Activated CD8-positive, alpha-beta memory T cell treated with anti-CD3 and anti-CD28 coated beads, Interleukin-2, amount 50 U/mL, for 24 hours (primary cell): Measurements from ENCODE around the gene AIDA.

Experiments used
- DNase-seq: peaks from one replicate; pipeline ENCODE4 v3.0.0-alpha.2; 2020; ENCODE audit errors: extremely low read depth

Gene AIDA

DNA sequence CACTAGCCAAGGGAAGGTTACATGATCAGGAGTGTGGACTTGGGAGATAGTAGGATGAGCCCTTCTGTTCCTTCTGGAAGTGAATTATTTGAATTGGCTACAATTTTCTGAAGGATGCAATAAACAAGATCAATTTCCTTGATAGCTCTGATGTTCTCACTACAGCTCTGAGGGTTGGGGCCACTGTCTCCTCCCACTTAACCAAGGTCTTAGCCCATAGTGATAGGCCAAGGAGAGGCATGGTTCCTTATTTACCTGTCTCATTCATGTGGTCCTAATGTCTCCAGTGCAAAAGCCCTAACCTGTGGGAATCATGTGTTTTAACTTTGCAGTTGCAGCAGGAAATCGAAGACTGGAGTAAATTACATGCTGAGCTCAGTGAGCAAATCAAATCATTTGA is 59.6 kb downstream of the AIDA start:
- DNase-seq: no peak

DNA sequence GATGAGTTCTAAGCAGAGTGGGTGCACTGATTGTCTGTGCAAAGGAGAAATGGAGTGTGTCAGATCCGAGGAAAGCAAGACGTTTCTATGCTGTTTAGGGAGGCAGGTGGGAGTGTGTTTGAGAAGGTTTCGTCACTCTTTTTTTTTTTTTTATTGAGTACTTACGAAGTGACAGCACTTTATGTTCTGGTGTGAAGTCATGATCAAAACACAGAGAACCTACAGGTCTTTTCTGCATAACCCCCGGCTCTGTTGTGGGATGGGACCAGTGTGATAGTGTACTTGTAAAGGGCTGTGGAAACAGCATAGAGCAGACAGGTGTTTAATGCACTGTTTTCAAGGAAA is 67.7 kb downstream of the AIDA start:
- no peak for DNase-seq

DNA sequence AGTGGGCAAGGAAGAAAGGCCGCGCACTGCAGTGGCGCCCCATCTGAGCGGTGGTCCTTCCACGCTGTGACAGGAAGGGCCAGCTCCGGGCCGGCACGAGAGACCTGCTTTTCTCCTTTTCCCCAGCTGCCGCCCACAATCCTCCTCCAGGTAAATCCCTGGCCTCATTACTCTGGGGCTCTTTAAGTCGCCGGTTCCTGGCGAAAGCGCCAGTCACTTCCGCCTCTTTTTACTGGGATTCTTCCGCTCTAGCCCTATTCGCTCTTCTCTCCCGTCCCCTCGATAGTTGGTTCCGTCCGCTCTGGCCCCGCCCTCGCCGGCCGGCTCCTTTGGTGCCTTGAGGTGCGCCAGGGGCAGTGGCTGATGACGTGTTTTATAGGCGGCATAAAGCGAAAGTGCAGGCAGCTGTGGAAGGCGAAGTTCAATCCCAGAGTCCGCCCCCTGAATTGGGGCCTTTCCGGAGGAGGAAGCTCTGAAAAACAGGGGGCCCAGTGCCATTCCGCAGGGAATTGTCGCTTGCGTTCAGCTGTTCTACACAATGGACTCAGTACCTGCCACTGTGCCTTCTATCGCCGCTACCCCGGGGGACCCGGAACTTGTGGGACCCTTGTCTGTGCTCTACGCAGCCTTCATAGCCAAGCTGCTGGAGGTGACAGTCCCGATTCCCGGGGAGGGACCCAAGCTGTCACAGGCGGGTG is 68.2 kb downstream of the AIDA start:
- DNase-seq: peak; percentile 91

DNA sequence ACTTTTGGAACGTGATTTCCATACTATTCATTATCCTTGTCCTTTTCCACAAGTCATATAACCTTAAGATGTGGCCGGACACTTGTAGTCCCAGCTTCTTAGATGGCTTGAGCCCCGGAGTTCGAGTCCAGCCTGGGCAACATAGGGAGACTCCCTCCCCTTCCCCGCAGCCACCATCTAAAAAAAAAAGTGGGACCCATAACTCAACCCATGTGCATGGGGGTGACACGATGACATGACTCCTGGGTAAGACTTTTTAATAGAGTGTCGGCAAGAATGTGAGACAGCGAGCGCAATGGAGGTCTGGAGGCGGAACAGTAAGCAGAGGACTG is 68.7 kb downstream of the AIDA start:
- DNase-seq: no peak

DNA sequence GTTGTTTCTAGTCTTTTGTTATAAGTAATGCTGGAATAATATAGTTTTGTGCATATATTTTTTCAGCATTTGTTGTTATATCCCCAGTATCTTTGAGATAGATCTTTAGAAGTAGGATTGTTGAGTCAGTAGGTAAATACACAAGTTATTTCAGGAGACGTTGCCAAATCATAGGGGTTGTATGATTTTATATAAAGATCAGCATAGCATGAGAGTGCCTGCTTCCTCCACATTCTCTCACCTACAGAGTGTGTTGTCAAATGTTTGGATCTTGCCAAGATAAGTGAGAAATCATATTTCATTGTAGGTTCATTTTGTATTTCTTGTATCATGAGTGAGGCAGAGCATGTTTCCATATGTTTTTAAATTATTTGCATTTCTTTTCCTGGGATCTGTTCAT is 69.8 kb downstream of the AIDA start:
- DNase-seq: no peak

DNA sequence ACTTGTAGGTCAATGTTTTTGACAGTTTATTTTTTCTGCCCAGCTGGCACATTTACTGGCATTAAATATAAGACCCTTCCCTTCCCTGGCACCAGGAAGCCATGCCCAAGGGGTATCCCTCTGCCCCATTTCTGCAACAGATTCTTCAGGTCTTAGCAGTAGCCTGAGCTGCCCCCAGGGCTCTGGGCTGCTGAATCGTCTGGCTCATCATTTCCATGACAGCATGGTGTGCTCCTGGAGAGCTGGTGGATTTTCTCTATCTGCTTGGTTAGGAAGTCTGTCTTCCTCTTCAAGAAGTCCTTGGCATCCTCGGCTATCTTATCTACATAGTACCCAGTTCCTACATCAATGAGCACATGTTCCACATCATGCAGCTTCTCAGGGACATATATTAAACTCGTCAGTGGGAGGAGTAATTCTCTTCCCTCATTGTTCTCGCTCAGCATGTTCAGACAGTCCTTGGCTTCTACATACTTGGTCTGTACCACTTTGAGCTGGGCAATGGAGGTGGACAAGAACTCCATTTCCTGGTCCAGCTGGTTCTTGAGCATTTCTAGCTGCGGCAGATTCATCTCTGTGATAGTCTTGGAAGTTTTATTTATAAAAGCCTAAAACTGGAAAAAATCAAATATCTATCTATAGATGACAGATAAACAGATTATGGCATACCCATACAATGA is 70.9 kb downstream of the AIDA start:
- no peak for DNase-seq

DNA sequence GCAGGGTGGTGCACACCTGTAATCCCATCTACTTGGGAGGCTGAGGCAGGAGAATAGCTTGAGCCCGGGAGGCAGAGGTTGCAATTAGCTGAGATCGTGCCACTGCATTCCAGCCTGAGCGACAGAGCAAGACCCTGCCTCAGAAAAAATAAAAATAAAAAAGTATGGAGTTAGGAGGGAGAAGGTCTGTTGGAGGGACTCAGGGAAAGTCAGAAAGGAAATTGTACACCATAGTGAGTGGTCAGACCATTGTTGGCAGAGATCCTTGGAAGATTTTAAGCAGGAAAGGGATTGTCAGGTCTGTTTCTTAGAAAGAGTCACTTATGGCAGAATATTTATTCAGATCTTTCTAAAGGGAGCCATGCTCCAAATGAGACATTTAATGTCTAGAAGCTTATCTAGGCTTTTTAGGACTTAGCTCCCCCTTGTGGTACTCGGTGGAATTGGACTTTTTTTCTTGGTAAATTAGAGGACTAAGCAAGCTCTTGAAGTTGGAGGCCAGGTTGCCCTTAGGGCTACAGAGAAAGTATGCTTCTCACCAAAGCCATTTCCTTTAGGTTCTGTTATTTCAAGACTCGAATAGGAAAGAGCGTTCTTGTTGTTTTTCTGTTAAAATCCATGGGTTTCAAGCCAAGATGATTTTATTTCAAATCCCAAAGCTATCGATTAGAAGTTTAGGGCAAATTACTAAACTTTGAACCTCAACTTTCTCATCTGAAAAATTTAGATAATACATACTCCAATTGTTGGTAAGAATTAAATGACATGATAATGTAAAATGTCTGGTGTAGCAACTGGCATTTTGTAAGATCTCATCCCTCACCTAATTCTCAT is 77.9 kb downstream of the AIDA start:
- no peak for DNase-seq

DNA sequence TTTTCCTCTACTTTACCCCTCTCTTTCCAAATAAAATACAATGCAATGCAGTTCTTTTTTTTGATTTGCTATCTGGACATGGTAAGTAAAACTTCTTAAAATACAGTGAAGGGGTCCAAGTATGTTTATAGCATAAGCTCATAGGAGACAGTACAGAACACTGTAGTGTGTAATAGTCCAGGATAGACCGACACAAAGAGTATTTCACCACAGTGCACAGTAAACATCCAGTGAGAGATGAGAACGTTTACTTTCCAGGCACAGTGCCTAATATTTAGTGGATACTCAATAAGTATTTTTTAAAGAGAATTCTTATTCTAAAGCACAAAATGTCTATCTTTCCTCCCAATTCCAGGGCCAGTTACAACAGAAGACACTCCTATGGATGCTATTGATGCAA is 79.5 kb downstream of the AIDA start:
- DNase-seq: no peak

- DNase-seq: no peak
Observed at GRCh38 chr1:222631611-222632208, 80.6 kb downstream of the AIDA start.

GRCh38 chr1:222629921-222630535 is 82.3 kb downstream of the AIDA start:
- no peak for DNase-seq

DNA sequence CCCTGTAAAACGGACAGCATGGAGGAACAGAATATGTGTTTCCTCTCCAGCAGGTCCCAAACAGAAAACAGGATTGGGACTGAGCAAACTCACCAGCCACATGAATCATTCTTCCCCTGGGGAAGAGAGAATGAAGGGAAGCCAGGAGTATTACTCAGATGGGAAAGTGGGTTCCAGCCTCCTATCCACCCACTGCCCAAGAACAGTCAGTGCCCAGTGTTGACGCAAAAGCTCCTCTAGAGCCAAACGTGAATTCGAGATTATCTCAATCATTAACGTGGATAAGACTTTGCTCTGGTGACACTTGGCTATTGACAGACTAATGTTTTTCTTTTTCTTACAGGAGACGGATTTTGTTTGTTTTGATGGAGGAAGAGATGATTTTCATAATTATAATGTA is 85.1 kb downstream of the AIDA start:
- no peak for DNase-seq

GRCh38 chr1:222624214-222624613 is 88.1 kb downstream of the AIDA start:
- no peak for DNase-seq

GRCh38 chr1:222623458-222623857 is 88.8 kb downstream of the AIDA start:
- DNase-seq: no peak

DNA sequence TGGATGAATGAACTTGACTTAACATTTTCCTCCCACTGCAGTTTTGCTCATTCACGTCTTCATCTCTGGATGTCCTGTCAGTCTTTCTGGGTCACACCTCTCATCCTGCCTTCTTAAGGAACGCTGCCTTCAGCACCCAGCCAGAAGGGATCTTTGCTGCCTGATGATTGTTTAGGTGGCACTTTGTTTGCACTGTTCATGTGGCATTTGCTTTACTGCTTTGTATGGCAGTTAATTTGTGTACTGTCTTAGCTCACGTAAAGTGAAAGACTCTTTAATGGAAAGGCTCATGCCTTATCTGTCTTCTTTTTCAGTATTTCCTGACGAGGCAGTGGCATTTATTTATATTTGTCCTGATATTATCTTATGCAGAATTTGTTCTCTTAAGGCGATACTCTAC is 89.5 kb downstream of the AIDA start:
- no peak for DNase-seq

DNA sequence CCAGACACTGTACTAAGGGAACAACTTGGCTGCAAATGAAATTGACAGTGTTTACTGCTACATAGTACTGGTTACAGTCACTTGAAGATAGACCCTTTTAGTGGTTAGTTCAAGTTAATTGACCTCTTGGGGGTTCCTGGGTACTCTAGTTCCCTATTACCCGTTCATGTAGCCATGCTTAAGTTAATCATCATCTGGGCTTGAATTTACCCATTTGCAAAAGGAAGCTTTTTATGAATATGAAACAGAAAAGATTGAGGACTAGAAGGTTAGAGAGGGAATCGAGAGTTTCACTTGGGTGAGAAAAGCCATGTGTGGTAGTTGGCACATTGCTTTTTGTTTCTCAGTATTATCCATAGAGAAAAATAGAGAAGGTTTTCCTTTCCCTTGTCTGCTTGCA is 91.7 kb downstream of the AIDA start:
- DNase-seq: no peak

DNA sequence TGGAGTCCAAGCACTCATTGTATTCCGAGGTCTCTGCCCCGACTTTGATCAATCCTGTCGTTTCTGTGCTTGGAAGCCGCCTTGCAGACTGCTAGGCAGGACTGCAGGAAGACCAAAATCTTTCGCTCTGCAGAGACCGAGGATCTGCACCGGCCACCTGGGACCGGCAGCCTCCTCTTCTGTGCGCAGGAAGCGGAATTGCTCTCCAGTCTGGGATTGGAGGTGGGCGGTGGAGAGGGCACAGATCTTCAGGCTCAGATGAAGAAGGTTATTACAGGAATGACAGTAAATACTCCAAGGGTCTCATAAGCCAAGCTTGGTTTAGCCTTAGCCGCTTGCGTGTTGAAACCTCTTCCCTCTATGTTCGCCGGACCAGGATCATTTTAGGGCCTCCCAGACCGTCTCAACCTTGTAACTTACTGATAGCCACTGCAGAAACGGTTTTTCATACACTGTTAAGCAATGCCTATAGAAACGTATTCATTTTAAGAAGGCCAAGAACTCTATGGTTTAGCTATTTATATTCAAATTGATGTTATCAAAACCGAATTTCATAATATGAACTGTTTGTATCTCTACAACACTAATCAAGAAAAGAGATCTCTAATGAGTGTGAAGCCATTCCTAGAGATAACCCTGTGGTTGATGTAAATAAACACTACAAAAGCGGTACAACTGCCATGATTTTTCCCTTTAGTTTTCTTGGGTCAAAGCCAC is 93.3 kb downstream of the AIDA start:
- DNase-seq: no peak
